NCI-H2081 (cell line): ENCODE data around the gene RALB.
"Not testable (repeated sequence)": the region's sequence is repeated elsewhere in the genome, so short reads cannot be mapped to it uniquely, and the experiment has no call there.

Source experiments
- DNase-seq, 2 experiments: peaks; one replicate each; lab custom pipeline; 2025; lab: John Stamatoyannopoulos, UW

Gene RALB

GRCh38 chr2:120294008-120294340 is 41.3 kb downstream of the RALB start:
- no peak for DNase-seq

GRCh38 chr2:120298173-120298835 is 45.7 kb downstream of the RALB start:
- DNase-seq: no peak

GRCh38 chr2:120299004-120299403 is 46.4 kb downstream of the RALB start:
- no peak for DNase-seq

GRCh38 chr2:120299561-120299960 is 46.9 kb downstream of the RALB start:
- no peak for DNase-seq

- no peak for DNase-seq
Measured at GRCh38 chr2:120300385-120300784, 47.7 kb downstream of the RALB start.

GRCh38 chr2:120301284-120301683 is 48.6 kb downstream of the RALB start:
- no peak for DNase-seq

DNA sequence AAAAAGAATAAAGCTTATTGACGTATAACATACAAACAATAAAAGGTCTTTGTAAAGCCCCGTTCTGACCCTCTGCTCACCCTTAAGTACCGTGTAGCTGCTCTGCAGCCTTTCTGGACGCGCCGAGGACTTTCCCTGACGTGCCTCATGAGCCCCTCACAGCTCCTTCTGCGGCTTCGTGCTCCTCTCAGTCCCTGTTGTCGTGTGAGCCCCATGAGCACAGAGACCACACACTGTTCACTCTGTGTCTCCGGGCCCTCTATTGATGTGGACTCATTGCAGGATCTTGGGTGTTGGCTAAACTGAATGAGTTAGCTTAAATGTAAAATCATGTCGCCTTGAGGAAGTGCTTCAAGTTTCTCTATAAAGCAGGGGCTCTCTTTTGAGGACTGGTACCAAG is 49.6 kb downstream of the RALB start:
- DNase-seq: no peak

- DNase-seq: no peak
Measured at GRCh38 chr2:120303177-120303576, 50.5 kb downstream of the RALB start.

DNA sequence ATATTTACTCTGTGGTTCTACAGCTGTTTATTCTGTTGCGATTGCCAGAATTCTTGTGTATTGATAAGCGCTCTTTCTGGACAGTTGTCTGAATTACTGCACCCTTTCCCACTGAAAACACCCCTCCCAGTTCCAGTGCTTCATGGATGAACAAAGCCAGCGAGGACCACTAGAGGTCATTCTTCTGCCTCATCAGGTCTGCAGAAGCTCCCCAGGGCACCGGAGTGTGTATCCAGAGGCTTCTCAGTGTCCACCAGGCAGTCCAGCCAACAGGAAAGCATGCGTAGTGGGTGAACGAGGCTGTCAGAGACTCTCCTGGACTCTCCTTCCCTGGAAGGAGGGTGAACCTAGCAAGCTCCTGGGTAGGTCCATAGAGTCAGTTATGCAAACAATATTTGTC is 52.6 kb downstream of the RALB start:
- DNase-seq: peak in 1 of 2 experiments; percentile 7

DNA sequence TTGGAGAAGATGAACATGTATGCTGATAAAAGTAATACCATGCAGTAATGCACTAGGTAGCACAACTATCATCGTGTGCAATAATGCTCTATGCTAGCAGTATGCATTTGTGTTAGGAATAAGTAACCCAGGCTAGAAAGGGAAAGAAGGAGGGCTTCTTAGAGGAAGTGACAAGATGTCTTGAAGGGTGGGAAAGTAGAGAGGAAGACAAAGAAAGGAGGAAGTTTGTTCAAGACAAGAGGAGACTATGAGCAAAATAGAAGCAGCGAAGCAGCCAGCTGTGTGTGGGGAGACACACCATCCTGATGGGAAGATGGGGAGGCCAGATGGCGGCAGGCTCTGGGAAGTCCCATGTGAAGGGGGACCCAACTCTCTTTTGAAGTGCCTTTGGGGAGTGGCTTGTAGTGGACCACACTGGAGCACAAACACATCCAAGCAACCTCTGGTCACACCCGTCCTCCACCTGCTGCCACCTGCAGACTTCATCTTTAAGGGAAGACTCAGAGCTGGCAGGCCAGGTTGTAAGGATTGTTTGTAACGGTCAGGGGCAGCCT is 53.4 kb downstream of the RALB start:
- DNase-seq: no peak

GRCh38 chr2:120307482-120307881 is 54.8 kb downstream of the RALB start:
- DNase-seq: no peak

DNA sequence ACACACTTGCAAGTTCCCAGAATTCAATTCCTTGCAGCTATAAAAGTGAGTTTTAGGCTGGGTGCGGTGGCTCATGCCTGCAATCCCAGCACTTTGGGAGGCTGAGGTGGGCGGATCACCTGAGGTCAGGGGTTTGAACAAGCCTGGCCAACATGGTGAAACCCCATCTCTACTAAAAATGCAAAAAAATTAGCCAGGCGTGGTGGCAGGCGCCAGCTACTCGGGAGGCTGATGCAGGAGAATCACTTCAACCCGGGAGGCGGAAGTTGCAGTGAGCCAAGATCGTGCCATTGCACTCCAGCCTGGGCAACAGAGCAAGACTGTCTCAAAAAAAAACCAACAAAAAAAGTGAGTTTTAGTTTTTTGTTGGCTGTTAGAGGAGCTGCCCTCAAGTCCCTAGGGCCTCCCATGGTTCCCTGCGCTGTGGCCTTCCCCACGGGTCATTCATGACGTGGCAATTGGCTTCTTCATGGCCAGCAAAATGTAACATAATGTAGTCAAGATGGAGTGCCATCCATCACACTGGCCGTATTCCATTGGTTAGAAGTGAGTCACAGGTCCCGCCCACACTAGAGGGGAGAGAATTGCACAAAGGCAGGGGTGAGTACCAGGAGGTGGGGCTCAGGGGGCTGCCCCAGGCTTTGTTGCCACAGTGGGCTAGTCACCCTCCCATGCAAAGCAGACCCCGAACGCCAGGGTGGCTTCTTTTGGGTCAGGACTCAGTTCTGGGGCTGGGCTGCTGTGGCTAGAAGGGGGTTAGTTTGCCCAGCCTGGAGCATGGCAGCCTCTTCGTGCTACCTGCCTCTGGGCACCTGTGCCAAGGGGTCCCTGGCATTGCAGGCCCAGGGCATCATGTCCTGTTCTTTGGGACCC is 55.6 kb downstream of the RALB start:
- DNase-seq: no peak

- peak in 1 of 2 experiments; percentile 21 for DNase-seq
Measured at GRCh38 chr2:120310136-120310535, 57.5 kb downstream of the RALB start.

- DNase-seq: not testable (repeated sequence)
Measured at GRCh38 chr2:120310841-120311240, 58.2 kb downstream of the RALB start.

DNA sequence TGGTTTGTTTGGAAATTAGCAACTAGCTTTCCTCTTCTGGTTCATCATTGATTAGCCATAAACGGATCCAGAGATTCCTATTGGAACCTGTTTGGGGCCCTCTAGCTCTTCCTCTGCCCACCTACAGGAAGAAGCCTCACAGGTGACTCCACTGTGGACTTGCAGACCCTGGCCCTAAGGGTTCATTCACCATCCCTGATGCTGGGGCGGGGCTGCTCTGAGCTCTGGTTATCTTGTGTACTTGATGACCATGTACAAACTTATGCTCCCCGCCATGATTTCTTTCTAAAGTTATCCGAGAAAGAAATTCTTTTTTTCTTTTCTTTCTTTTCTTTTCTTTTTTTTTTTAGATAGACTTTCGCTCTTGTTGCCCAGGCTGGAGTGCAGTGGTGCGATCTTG is 59.4 kb downstream of the RALB start:
- no peak for DNase-seq

GRCh38 chr2:120312860-120313694 is 60.4 kb downstream of the RALB start:
- peak; percentile 65 to 86 for DNase-seq

DNA sequence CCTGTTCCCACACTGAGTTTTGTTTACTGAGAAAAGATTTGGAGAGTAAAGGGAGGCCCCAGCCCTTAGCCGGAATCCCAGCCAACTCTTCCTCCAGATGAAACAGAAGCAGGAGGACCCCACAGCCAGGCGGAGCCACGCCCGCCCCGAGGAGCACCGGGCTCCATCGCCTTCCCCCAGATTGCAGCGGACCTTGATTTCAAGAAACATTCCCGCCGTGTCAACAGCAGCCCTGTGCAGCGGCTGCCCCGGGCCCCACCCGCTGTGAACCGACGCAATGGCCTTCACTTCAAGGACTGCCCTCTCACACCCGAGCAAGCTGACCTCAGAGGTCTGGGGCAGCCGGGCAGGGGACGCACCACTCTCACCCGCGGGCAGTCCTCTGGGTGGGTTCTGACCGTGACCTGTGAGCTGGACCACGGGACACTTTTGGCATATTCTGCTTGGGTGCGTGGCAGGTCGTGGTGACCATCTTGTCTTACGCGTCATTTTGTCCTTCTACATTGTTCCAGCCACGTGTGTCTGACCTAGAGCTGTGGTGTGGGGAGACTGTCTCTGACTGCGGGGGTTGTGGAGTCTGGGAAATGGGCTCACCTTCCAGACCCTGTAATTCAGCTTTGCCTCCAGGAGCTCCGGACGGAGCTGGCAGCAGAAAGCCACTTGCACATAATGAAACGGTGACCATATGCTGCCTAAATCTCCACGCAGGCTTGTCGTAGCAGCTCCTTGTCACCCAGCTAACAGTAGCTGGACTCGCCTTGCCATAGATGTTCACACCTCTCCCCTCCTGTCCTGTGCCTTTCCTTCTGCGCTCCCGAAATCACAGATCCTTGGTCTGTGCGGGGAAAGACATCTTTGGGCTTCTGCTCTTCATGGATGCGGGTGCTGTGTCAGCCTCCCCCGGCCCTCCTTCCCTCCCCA is 61.3 kb downstream of the RALB start:
- DNase-seq: no peak

DNA sequence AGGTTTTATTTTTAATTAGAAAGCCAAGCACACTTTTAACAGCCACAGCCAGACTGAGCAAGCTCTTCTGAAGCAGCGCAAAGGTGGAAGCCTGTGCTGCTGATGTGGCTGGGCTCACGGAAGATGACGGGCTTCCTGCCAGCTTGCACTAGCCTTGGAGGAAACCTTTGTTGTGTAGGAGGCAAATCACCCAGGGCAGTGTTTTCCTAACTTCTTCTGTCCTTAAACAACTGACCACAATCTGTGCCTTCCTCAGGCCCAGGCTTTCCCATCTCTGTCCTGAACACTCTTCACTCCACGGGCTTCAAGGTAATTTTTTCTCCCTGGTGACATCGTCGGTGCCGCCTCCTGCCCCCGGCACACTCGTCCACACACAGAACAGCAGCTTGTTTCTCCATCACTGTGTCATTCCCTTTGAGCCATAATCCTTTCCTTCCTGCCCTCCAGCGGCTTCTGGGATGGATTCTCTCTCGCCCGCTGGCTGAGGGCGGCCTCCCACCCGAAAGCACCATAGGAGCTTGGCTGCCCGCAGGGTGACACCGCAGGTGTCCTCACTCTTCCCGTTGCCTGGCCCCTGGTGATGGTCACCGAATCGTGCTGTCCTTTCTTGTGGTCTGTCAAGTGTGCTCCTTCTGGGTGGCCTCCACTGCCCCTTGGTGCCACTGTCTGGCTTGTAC is 62.2 kb downstream of the RALB start:
- no peak for DNase-seq

- no peak for DNase-seq
Measured at GRCh38 chr2:120315367-120316033, 62.8 kb downstream of the RALB start.

- no peak for DNase-seq
Measured at GRCh38 chr2:120316071-120316470, 63.4 kb downstream of the RALB start.
